ENCODE measurements around the gene NFKBIL1.

- TF ChIP-seq RCOR1 (IDR thresholded peaks at IDR 0.05; ENCODE audit: low read length) (no peak), TEAD4 (IDR thresholded peaks at IDR 0.05; ENCODE audit: borderline replicate concordance, insufficient read depth) (no peak), CTCF (IDR thresholded peaks at IDR 0.05) (no peak), TAF1 (IDR thresholded peaks at IDR 0.05; ENCODE audit: borderline replicate concordance, low read depth, low read length) (no peak)
These were observed 14.0 kb upstream of the NFKBIL1 start for GRCh38 chr6:31533455-31533841.
